H9 (cell line): ENCODE measurements around the gene RSBN1L. TPM values are rescaled to one million over a fixed set of nuclear protein-coding genes. Genes with fewer than 3 reads are reported as not detected.
A peak's percentile ranks its signal among the peaks of the same experiment; 100 is the strongest.

Source experiments
- DNase-seq: peaks from one replicate; pipeline ENCODE4 v3.0.0-alpha.2; 2017
- H2AFZ ChIP-seq: one replicate; pipeline ENCODE4 v1.6.1; 2013; ENCODE audit warnings: mild to moderate bottlenecking, low read length, control low read depth, moderate library complexity
- H2AK5ac ChIP-seq: 2 replicates; pipeline ENCODE4 v1.6.1; 2013; ENCODE audit warnings: low read length, control low read depth, mixed read lengths; ENCODE audit not compliant: insufficient read length
- H2BK120ac ChIP-seq: one replicate; pipeline ENCODE4 v1.6.1; 2013; ENCODE audit warnings: low read depth, mild to moderate bottlenecking, low read length, control low read depth, inconsistent platforms; ENCODE audit not compliant: poor library complexity, severe bottlenecking
- H2BK12ac ChIP-seq: 2 replicates; pipeline ENCODE4 v1.6.1; 2013; ENCODE audit warnings: low read length, control low read depth, mixed read lengths, low read depth; ENCODE audit not compliant: insufficient read length
- H2BK15ac ChIP-seq: 2 replicates; pipeline ENCODE4 v1.6.1; 2013; ENCODE audit warnings: low read depth, low read length, control low read depth
- H2BK20ac ChIP-seq: one replicate; pipeline ENCODE4 v1.6.1; 2013; ENCODE audit warnings: low read depth, mild to moderate bottlenecking, low read length, control low read depth, inconsistent platforms; ENCODE audit not compliant: poor library complexity, severe bottlenecking
- H2BK5ac ChIP-seq: 2 replicates; pipeline ENCODE4 v1.6.1; 2013; ENCODE audit warnings: low read length, control low read depth, mixed read lengths; ENCODE audit not compliant: insufficient read length
- H3K14ac ChIP-seq: 2 replicates; pipeline ENCODE4 v1.6.1; 2013; ENCODE audit warnings: low read length, control low read depth; ENCODE audit not compliant: insufficient read depth
- H3K18ac ChIP-seq: 2 replicates; pipeline ENCODE4 v1.6.1; 2013; ENCODE audit warnings: low read depth, mild to moderate bottlenecking, mixed read lengths, low read length, control low read depth; ENCODE audit not compliant: insufficient read length
- H3K23ac ChIP-seq: 2 replicates; pipeline ENCODE4 v1.6.1; 2013; ENCODE audit warnings: low read length, control low read depth, mixed read lengths, low read depth; ENCODE audit not compliant: insufficient read length
- H3K23me2 ChIP-seq: 2 replicates; pipeline ENCODE4 v1.6.1; 2013; ENCODE audit warnings: low read depth, mild to moderate bottlenecking, mixed read lengths, low read length, control low read depth; ENCODE audit not compliant: insufficient read length, poor library complexity, severe bottlenecking
- H3K27ac ChIP-seq: 2 replicates; pipeline ENCODE4 v1.5.1; 2013; ENCODE audit warnings: low read length, control low read depth, mixed read lengths, low read depth; ENCODE audit not compliant: insufficient read length
- H3K27me3 ChIP-seq: 2 replicates; pipeline ENCODE4 v1.6.1; 2013; ENCODE audit warnings: low read length, control low read depth, inconsistent platforms; ENCODE audit not compliant: insufficient read depth
- H3K4ac ChIP-seq: 2 replicates; pipeline ENCODE4 v1.6.1; 2013; ENCODE audit warnings: low read depth, mild to moderate bottlenecking, control low read depth, inconsistent platforms, low read length, moderate library complexity
- H3K4me1 ChIP-seq: 2 replicates; pipeline ENCODE4 v1.6.1; 2013; ENCODE audit warnings: low read length, control low read depth, inconsistent platforms; ENCODE audit not compliant: insufficient read depth
- H3K4me2 ChIP-seq: 2 replicates; pipeline ENCODE4 v1.6.1; 2013; ENCODE audit warnings: low read length, control low read depth, mixed read lengths; ENCODE audit not compliant: insufficient read length, insufficient read depth
- H3K56ac ChIP-seq: 2 replicates; pipeline ENCODE4 v1.6.1; 2013; ENCODE audit warnings: low read depth, mild to moderate bottlenecking, mixed read lengths, low read length, control low read depth; ENCODE audit not compliant: insufficient read length
- H3K79me1 ChIP-seq: 2 replicates; pipeline ENCODE4 v1.6.1; 2013; ENCODE audit warnings: low read depth, mild to moderate bottlenecking, moderate library complexity, low read length, control low read depth, inconsistent platforms; ENCODE audit not compliant: insufficient read depth, poor library complexity, severe bottlenecking
- H3K79me2 ChIP-seq: 2 replicates; pipeline ENCODE4 v1.6.1; 2013; ENCODE audit warnings: low read length, control low read depth, inconsistent platforms; ENCODE audit not compliant: insufficient read depth
- H3K9ac ChIP-seq: 2 replicates; pipeline ENCODE4 v1.6.1; 2013; ENCODE audit warnings: low read length, control low read depth, mixed read lengths; ENCODE audit not compliant: insufficient read length; ENCODE audit errors: extremely low read depth
- H3K9me3 ChIP-seq: one replicate; pipeline ENCODE4 v1.6.1; 2013; ENCODE audit warnings: low read depth, low read length, inconsistent platforms; ENCODE audit not compliant: control insufficient read depth
- H3T11ph ChIP-seq: one replicate; pipeline ENCODE4 v1.6.1; 2013; ENCODE audit warnings: mild to moderate bottlenecking, low read length, control low read depth, inconsistent platforms
- H4K20me1 ChIP-seq: one replicate; pipeline ENCODE4 v1.6.1; 2013; ENCODE audit not compliant: control insufficient read depth, insufficient read length, insufficient read depth
- H4K5ac ChIP-seq: 2 replicates; pipeline ENCODE4 v1.6.1; 2013; ENCODE audit warnings: low read depth, mild to moderate bottlenecking, mixed read lengths, low read length, control low read depth; ENCODE audit not compliant: insufficient read length
- H4K8ac ChIP-seq: replicated peaks from 2 replicates; pipeline ENCODE4 v1.6.1; 2013; ENCODE audit warnings: low read length, control low read depth, mixed read lengths, low read depth; ENCODE audit not compliant: insufficient read length
- H4K91ac ChIP-seq: 2 replicates; pipeline ENCODE4 v1.6.1; 2013; ENCODE audit warnings: low read depth, mild to moderate bottlenecking, moderate library complexity, mixed read lengths, low read length, control low read depth; ENCODE audit not compliant: insufficient read length
- H3K27ac Mint-ChIP-seq, 3 experiments: 2 replicates in 2 of 3; 3 replicates in 1 of 3; pipeline ENCODE4 v1.8.0; 2020 to 2021; ENCODE audit warnings: mixed read lengths in 3 of 3, mild to moderate bottlenecking in 1 of 3, moderate library complexity in 1 of 3
- H3K27me3 Mint-ChIP-seq: 2 replicates; pipeline ENCODE4 v1.8.0; 2021; ENCODE audit warnings: low read depth, mild to moderate bottlenecking, moderate library complexity, mixed read lengths
- H3K36me3 Mint-ChIP-seq, 3 experiments: 2 replicates in 2 of 3; 3 replicates in 1 of 3; pipeline ENCODE4 v1.8.0; 2020 to 2021; ENCODE audit warnings: low read depth in 3 of 3, mixed read lengths in 3 of 3; ENCODE audit not compliant: insufficient read depth in 1 of 3
- H3K4me1 Mint-ChIP-seq, 2 experiments: 2 replicates each; pipeline ENCODE4 v1.8.0; 2020; ENCODE audit warnings: mixed read lengths in 2 of 2
- H3K4me3 Mint-ChIP-seq, 2 experiments: 2 replicates in 1 of 2; 3 replicates in 1 of 2; pipeline ENCODE4 v1.8.0; 2020 to 2021; ENCODE audit warnings: mild to moderate bottlenecking in 2 of 2, mixed read lengths in 2 of 2, moderate library complexity in 1 of 2
- H3K9me3 Mint-ChIP-seq, 2 experiments: 2 replicates in 1 of 2; 3 replicates in 1 of 2; pipeline ENCODE4 v1.8.0; 2020; ENCODE audit warnings: mild to moderate bottlenecking in 2 of 2, mixed read lengths in 2 of 2, moderate library complexity in 1 of 2
- CTCF ChIP-seq: fragments of 200-600 bp; sonication (generic); conservative IDR thresholded peaks from 3 replicates; pipeline ENCODE4 v1.8.0; 2021; ENCODE audit warnings: antibody characterized with exemption, mild to moderate bottlenecking
- WGBS: extraction: QIAGEN DNeasy Blood & Tissue Kit; methylation state at CpG from one replicate; pipeline ENCODE4 v1.1.7; 2013; ENCODE audit warnings: missing lambda C conversion rate, low lambda C conversion rate, mixed read lengths; ENCODE audit not compliant: insufficient read length; ENCODE audit errors: extremely low coverage; 5-methylcytosine and 5-hydroxymethylcytosine counted together
- total RNA-seq: library from RNA; stranded (reverse); gene quantifications from 2 replicates; pipeline ENCODE4 v1.2.1, GENCODE V29; 2021

Gene RSBN1L
- total RNA-seq, 1 experiment from 2014 or later, result 20.6 TPM

GRCh38 chr7:77690289-77690688 lies 6.0 kb upstream of the RSBN1L start:
- H3K36me3 Mint-ChIP-seq, result peaks cover 5 to 28% (median 21%) of the 10 kb centered on the region in 3 experiments; a peak in 6 of 7 replicates
- H3K18ac ChIP-seq, result no peak overlapping the region
- H3K27ac Mint-ChIP-seq, result peak overlapping the region in 1 of 3 experiments; percentile 53; a peak in 3 of 7 replicates
- H4K5ac ChIP-seq, result no peak overlapping the region
- H2BK15ac ChIP-seq, result no peak overlapping the region
- no peak overlapping the region for H3K56ac ChIP-seq
- TF ChIP-seq CTCF, result no peak
- WGBS, result no CpG with 5 or more reads among the region's 8 CpGs
- peaks cover 8% of the 10 kb centered on the region; the same call in 1 of the 2 replicates for H3K79me2 ChIP-seq
- H2BK120ac ChIP-seq, result no peak overlapping the region
- H4K8ac ChIP-seq, result no peak overlapping the region
- H4K20me1 ChIP-seq, result peaks cover 2% of the 10 kb centered on the region
- H3K27ac ChIP-seq, result no peak overlapping the region
- no peak overlapping the region for H3K9ac ChIP-seq
- H2AFZ ChIP-seq, result no peak overlapping the region
- peaks cover 1% of the 10 kb centered on the region; the same call in 1 of the 2 replicates for H3K4me1 ChIP-seq
- no peaks in the 10 kb centered on the region for H3K23me2 ChIP-seq
- peaks cover 31 to 37% of the 10 kb centered on the region in 2 experiments for H3K4me1 Mint-ChIP-seq
- no peak overlapping the region for H3K14ac ChIP-seq
- no peak overlapping the region for H3K23ac ChIP-seq
- no peak overlapping the region for H3K4me2 ChIP-seq
- H2BK20ac ChIP-seq, result no peak overlapping the region
- no peaks in the 10 kb centered on the region for H3K27me3 ChIP-seq
- H3K4ac ChIP-seq, result no peak overlapping the region
- H3K79me1 ChIP-seq, result peaks cover 12% of the 10 kb centered on the region
- H4K91ac ChIP-seq, result no peak overlapping the region
- H3K9me3 Mint-ChIP-seq, result no peaks in the 10 kb centered on the region
- H3T11ph ChIP-seq, result no peak overlapping the region
- DNase-seq, result no peak
- no peak overlapping the region for H2BK5ac ChIP-seq
- H3K27me3 Mint-ChIP-seq, result no peaks in the 10 kb centered on the region
- H2BK12ac ChIP-seq, result no peak overlapping the region
- no peak overlapping the region for H2AK5ac ChIP-seq
- H3K9me3 ChIP-seq, result no peaks in the 10 kb centered on the region
- H3K4me3 Mint-ChIP-seq, result no peak overlapping the region
